Erythroblast (primary cell): ENCODE measurements around the gene C2CD4B.

Experiments used
- GATA1 ChIP-seq: IDR thresholded peaks from 2 replicates; pipeline ENCODE4 v1.6.1; 2011; ENCODE audit warnings: low read depth, mild to moderate bottlenecking, control low read depth, low read length, moderate library complexity
- POLR2A ChIP-seq: IDR thresholded peaks from 2 replicates; pipeline ENCODE4 v1.6.1; 2011; ENCODE audit warnings: mild to moderate bottlenecking, low read length

DNA sequence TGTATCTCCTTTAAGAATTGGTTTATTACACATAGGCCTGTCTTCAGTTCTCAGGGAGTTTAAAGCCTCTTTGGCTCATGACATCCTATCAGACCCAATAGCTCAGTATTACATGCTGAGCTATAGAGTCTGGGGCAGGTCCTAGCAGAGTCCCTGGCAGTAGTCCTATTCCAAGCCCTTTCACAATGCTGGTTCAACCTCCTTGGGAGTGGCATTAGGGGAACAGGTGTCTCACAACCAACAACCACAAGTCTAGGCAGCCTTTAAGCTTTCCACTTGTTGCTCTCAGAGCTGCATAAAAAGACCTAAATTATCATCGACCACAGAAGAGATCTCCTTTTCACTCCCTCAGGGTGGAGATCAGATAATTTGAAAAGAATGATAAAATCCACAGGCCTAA, 22.8 kb upstream of the C2CD4B start:
- no peak for TF ChIP-seq POLR2A
- TF ChIP-seq GATA1 = no peak
